Measurements from ENCODE around the gene DBR1.
"Not testable (repeated sequence)": the region's sequence is repeated elsewhere in the genome, so short reads cannot be mapped to it uniquely, and the experiment has no call there.

The DBR1 gene

DNA sequence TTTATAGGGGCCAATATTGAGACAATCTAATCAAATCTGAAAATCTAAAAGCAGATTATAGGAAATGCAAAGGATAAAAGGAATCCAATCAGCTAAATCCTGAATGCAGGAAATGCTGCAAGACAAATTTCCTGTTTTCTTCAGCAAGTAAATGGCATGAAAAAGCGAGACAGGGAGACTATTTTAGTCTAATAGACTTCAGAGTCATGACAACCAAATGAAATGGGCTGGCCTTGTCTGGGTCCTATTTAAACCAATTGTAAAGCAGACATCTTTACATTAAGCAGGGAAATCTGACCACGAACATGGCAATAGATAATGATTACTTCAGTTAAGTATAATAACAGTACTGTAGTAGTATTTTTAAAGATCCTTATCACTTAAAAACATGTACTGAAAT is 2.1 kb downstream of the DBR1 start:
- DNase-seq (ENCODE audit: low read depth): no peak
- TF ChIP-seq, protein P1, sequence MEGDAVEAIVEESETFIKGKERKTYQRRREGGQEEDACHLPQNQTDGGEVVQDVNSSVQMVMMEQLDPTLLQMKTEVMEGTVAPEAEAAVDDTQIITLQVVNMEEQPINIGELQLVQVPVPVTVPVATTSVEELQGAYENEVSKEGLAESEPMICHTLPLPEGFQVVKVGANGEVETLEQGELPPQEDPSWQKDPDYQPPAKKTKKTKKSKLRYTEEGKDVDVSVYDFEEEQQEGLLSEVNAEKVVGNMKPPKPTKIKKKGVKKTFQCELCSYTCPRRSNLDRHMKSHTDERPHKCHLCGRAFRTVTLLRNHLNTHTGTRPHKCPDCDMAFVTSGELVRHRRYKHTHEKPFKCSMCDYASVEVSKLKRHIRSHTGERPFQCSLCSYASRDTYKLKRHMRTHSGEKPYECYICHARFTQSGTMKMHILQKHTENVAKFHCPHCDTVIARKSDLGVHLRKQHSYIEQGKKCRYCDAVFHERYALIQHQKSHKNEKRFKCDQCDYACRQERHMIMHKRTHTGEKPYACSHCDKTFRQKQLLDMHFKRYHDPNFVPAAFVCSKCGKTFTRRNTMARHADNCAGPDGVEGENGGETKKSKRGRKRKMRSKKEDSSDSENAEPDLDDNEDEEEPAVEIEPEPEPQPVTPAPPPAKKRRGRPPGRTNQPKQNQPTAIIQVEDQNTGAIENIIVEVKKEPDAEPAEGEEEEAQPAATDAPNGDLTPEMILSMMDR (IDR thresholded peaks at IDR 0.05; ENCODE audit: low read depth, low read length, missing control alignments): no peak
- no peak overlapping the region for H3K4me3 ChIP-seq (ENCODE audit: low read depth, low read length)

DNA sequence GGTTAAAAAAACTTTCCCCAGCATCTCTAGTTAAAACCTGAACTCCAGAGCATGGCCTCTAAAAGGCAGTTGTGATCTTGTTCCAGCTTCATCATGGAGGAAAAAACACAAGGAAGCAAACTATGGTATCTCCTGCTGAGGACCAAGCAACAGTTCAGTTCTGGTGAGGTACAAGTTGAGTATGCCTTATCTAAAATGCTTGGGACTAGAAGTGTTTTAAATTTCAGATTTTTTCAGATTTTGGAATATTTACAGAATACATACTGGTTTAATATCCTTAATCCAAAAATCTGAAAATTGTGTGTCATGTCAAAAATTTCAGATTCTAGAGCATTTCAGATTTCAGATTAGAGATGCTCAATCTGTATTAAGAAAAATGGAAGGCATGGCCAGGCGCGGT is 9.7 kb downstream of the DBR1 start:
- no peak for DNase-seq (ENCODE audit: low read depth)
- TF ChIP-seq, protein P1 (IDR thresholded peaks at IDR 0.05; ENCODE audit: low read depth, low read length, missing control alignments): no peak
- no peak overlapping the region for H3K4me3 ChIP-seq (ENCODE audit: low read depth, low read length)

DNA sequence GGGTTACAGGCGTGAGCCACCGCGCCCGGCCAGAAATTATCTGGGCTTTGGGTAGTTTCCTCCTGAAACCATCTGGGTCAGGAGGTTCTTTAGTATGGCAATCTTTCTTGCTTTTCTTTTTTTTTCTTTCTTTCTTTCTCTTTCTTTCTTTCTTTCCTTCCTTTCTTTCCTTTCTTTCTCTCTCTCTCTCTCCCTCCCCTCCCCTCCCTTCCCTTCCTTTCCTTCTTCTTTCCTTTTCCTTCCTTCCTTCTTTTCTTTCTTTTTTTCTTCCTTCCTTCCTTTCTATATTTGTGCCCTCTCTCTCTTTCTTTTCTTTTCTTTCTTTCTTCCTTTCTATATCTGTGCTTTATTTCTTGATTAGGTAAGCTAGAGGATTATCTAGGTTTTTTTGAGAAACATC is 17.0 kb downstream of the DBR1 start:
- TF ChIP-seq, protein P1 (IDR thresholded peaks at IDR 0.05; ENCODE audit: low read depth, low read length, missing control alignments): no peak

DNA sequence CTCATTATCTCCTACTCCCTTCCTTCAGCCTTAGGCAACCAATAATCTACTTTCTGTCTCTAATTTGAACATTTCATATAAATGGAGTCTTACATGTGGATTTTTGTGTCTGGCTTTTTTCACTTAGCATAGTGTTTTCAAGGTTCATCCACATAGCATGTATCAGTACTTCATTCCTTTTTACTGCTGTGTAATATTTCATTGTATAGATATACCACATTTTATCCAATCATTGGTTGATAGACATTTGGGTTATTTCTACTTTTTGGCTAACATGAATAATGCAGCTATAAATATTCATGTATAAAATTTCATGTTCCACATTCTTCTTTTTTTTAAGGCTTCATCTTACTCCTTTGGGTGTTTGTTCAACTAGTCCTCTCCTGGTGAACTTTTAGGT is 20.2 kb downstream of the DBR1 start:
- H3K4me3 ChIP-seq (ENCODE audit: low read depth, low read length): no peak overlapping the region
- TF ChIP-seq, protein P1 (IDR thresholded peaks at IDR 0.05; ENCODE audit: low read depth, low read length, missing control alignments): no peak

More for the DNA sequence above, 17.0 kb downstream of the DBR1 start:
- no peak overlapping the region for H3K4me3 ChIP-seq (ENCODE audit: low read depth, low read length)
- DNase-seq (ENCODE audit: low read depth): no peak

DNA sequence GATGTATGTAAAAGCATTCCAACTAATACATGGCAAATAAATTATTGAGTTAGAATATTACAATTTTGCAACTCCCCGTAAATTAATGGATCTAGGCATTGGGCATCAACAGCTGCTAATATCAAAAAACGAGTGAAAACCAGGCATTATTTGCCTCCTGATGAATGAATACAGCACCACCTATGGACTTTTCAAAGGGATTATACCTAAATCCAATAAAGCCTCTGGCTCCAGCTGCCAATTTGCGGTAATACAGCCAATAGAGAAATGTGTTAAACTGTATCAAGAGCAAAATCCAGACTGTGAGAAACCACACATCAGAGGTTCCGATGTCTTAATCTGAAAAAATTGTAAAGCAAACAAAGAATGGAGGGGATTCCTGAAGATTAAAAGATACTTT is 26.2 kb downstream of the DBR1 start:
- no peak for DNase-seq (ENCODE audit: low read depth)
- no peak overlapping the region for H3K4me3 ChIP-seq (ENCODE audit: low read depth, low read length)
- TF ChIP-seq, protein P1 (IDR thresholded peaks at IDR 0.05; ENCODE audit: low read depth, low read length, missing control alignments): no peak

More for the DNA sequence above, 20.2 kb downstream of the DBR1 start:
- DNase-seq (ENCODE audit: low read depth): no peak

DNA sequence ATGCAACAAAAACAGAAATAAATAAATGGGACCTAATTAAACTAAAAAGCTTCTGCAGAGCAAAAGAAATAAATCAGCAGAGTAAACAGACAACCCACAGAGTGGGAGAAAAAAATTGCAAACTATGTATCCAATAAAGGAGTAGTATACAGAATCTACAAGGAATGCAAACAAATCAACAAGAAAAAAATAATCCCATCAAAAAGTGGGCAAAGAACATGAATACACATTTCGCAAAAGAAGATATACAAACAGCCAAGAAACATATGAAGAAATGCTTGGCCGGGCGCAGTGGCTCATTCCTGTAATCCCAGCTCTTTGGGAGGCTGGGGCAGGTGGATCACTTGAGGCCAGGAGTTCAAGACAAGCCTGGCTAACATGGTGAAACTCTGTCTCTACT is 32.5 kb downstream of the DBR1 start:
- H3K4me3 ChIP-seq (ENCODE audit: low read depth, low read length); DNase-seq (ENCODE audit: low read depth): not testable (repeated sequence)

DNA sequence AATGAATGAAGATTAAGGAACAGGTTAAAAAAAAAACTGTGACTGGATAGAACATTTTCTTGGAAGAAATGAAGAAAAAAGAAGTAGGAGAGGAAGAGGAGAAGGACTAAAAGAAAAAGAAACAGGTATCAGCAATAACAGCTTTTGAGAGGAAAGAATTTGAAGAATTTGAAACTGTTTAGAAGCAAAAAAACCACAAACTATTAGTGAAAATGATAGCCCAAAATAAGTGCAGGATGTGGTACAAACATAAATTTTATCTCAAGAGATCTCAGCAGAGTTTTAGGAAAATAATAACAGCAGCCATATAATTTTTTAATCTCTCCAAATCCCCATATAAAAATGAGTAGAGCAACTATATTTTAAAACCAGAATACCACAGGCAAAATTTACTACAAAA is 33.8 kb downstream of the DBR1 start:
- no peak overlapping the region for H3K4me3 ChIP-seq (ENCODE audit: low read depth, low read length)
- TF ChIP-seq, protein P1 (IDR thresholded peaks at IDR 0.05; ENCODE audit: low read depth, low read length, missing control alignments): no peak
- DNase-seq (ENCODE audit: low read depth): no peak

DNA sequence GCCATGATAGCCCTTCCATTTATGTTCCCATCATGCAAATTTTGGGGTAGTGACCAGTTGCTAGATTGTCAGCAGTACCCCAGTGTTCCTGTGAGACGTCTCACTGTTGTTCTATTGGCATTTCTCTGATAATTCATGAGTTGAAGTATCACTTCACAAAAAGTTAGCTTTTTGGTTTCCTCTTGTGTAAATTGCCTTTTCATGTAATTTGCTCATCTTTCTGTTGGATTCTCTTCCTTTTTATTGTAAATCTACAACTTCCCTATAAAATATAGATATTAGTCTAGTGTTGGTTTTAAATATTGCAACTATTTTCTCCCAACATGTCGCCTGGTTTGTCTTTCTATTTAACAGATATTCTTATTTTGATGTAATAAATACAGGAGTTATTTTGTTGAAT is 35.0 kb downstream of the DBR1 start:
- TF ChIP-seq, protein P1 (IDR thresholded peaks at IDR 0.05; ENCODE audit: low read depth, low read length, missing control alignments): no peak
- no peak for DNase-seq (ENCODE audit: low read depth)
- no peak overlapping the region for H3K4me3 ChIP-seq (ENCODE audit: low read depth, low read length)

All from GM12864 (cell line).